HepG2 (cell line): ENCODE results near the gene MXI1. TPM values are rescaled to one million over a fixed set of nuclear protein-coding genes. Genes with fewer than 3 reads are reported as not detected.
A peak's percentile ranks its signal among the peaks of the same experiment; 100 is the strongest.

ENCODE experiments used
- ATAC-seq: fragments of 200-7000 bp; cut with Tn5 transposase; 3 replicates; pipeline ENCODE4 v1.9.1; 2020; ENCODE audit warnings: mild to moderate bottlenecking, moderate library complexity
- BruUV-seq: library from RNA; stranded (reverse); fragments of 400-500 nt; replicated peaks from 2 replicates; lab custom pipeline; 2021; lab: Mats Ljungman, UMichigan
- CTCF ChIA-PET: fragments of 300-600 bp; formaldehyde crosslinking; extraction: SDS; loops from one replicate; lab custom pipeline; 2021; ENCODE audit warnings: low total read pairs, inconsistent platforms, low intra/inter-chr PET ratio; lab: Yijun Ruan, JAX
- POLR2A ChIA-PET: fragments of 350-600 bp; sonication (Branson Sonifier 250); formaldehyde crosslinking; loops from one replicate; lab custom pipeline; 2020; ENCODE audit warnings: antibody characterized with exemption, inconsistent platforms; lab: Yijun Ruan, JAX
- DNase-seq: peaks from one replicate; pipeline ENCODE4 v3.0.0-alpha.2; 2015; ENCODE audit warnings: low spot score
- FAIRE-seq: peaks from 3 replicates; lab custom pipeline; 2011; peaks lifted over from hg19 to GRCh38; lab: Jason Lieb, UNC
- H2AFZ ChIP-seq: one replicate; pipeline ENCODE4 v1.6.1; 2011; ENCODE audit warnings: low read length, inconsistent platforms
- H3K27ac ChIP-seq: fragments of 300-600 bp; 3 replicates; pipeline ENCODE4 v1.8.0; 2011; ENCODE audit warnings: mixed run types, mild to moderate bottlenecking, mixed read lengths, low read length, inconsistent platforms; ENCODE audit not compliant: insufficient read depth; ENCODE audit errors: extremely low read length
- H3K27me3 ChIP-seq, 2 experiments: fragments of 200-600 bp in 1 of 2; 2 replicates in 1 of 2; 3 replicates in 1 of 2; pipeline versions ENCODE4 v1.6.0 to v1.8.0; 2011; ENCODE audit warnings: low read length in 2 of 2, mild to moderate bottlenecking in 2 of 2, moderate library complexity in 2 of 2, inconsistent platforms in 1 of 2; ENCODE audit not compliant: insufficient read depth in 2 of 2, control insufficient read depth in 1 of 2
- H3K36me3 ChIP-seq, 2 experiments: fragments of 200-600 bp in 1 of 2; replicated peaks in 1 of 2; 2 replicates in 1 of 2; 3 replicates in 1 of 2; pipeline versions ENCODE4 v1.5.1 to v1.8.0; 2011; ENCODE audit warnings: low read length in 2 of 2, inconsistent platforms in 1 of 2; ENCODE audit not compliant: insufficient read depth in 2 of 2, control insufficient read depth in 1 of 2
- H3K4me1 ChIP-seq: 2 replicates; pipeline ENCODE4 v1.5.1; 2012; ENCODE audit warnings: low read length, inconsistent platforms; ENCODE audit not compliant: insufficient read depth
- H3K4me2 ChIP-seq: 2 replicates; pipeline ENCODE4 v1.6.0; 2011; ENCODE audit warnings: low read depth, low read length, inconsistent platforms
- H3K4me3 ChIP-seq, 3 experiments: fragments of 200-600 bp in 1 of 3; sonication (generic), shearing (Covaris generic) in 1 of 3; replicated peaks in 1 of 3; 2 replicates each; pipeline ENCODE4 v1.5.1; 2011 to 2016; ENCODE audit warnings: low read length in 3 of 3, inconsistent platforms in 2 of 3, low read depth in 2 of 3, mild to moderate bottlenecking in 2 of 3, control low read depth in 1 of 3, mixed read lengths in 1 of 3; ENCODE audit not compliant: insufficient read depth in 1 of 3
- H3K79me2 ChIP-seq: one replicate; pipeline ENCODE4 v1.6.1; 2011; ENCODE audit warnings: low read length, inconsistent platforms; ENCODE audit not compliant: insufficient read depth
- H3K9ac ChIP-seq: 2 replicates; pipeline ENCODE4 v1.6.0; 2011; ENCODE audit warnings: mild to moderate bottlenecking, low read depth, low read length, inconsistent platforms; ENCODE audit not compliant: insufficient read depth
- H3K9me3 ChIP-seq: 2 replicates; pipeline ENCODE4 v1.5.1; 2012; ENCODE audit warnings: mild to moderate bottlenecking, low read length
- H4K20me1 ChIP-seq: 2 replicates; pipeline ENCODE4 v1.6.0; 2011; ENCODE audit warnings: inconsistent platforms, mild to moderate bottlenecking, low read length, moderate library complexity; ENCODE audit not compliant: insufficient read depth
- FOXK2 ChIP-seq: fragments of 450-650 bp; IDR thresholded peaks from 2 replicates; pipeline ENCODE4 v1.6.1; 2016
- HNF1A ChIP-seq, 2 experiments: sonication (generic) in 1 of 2; formaldehyde crosslinking in 1 of 2; IDR thresholded peaks; 2 replicates each; pipeline versions ENCODE4 v1.4.0 to v1.6.1; 2016 to 2020; ENCODE audit warnings: borderline replicate concordance in 1 of 2, low read depth in 1 of 2, mild to moderate bottlenecking in 1 of 2, missing genetic modification reagents in 1 of 2
- KMT2A ChIP-seq: sonication (generic); formaldehyde crosslinking; IDR thresholded peaks from 2 replicates; pipeline ENCODE4 v1.4.0; 2020; ENCODE audit warnings: missing genetic modification reagents
- NFIB ChIP-seq: sonication (generic); formaldehyde crosslinking; IDR thresholded peaks from 2 replicates; pipeline ENCODE4 v1.9.0; 2021; ENCODE audit warnings: missing genetic modification reagents, mild to moderate bottlenecking, borderline replicate concordance
- PHF20 ChIP-seq: sonication (generic); formaldehyde crosslinking; IDR thresholded peaks from 2 replicates; pipeline ENCODE4 v1.5.0; 2020; ENCODE audit warnings: mild to moderate bottlenecking, missing genetic modification reagents
- ZKSCAN1 ChIP-seq: fragments of 150-350 bp; IDR thresholded peaks from 2 replicates; pipeline ENCODE4 v1.6.1; 2014; ENCODE audit warnings: low read length
- ZMYM2 ChIP-seq: sonication (generic); formaldehyde crosslinking; IDR thresholded peaks from 2 replicates; pipeline ENCODE4 v1.8.0; 2022; ENCODE audit warnings: mild to moderate bottlenecking, missing genetic modification reagents
- ZMYM3 ChIP-seq: sonication (generic); formaldehyde crosslinking; IDR thresholded peaks from 2 replicates; pipeline ENCODE4 v1.5.1; 2020; ENCODE audit warnings: mild to moderate bottlenecking, missing genetic modification reagents
- ZNF205 ChIP-seq: IDR thresholded peaks from 2 replicates; pipeline ENCODE4 v1.6.1; 2018; ENCODE audit warnings: missing biosample characterization, missing genetic modification reagents
- WGBS: methylation state at CpG from one replicate; pipeline ENCODE4 v1.1.6; 2017; ENCODE audit warnings: low lambda C conversion rate; 5-methylcytosine and 5-hydroxymethylcytosine counted together
- in situ Hi-C: cut with HindIII; loops from 2 replicates; pipeline ENCODE4 v1.10.0; 2017; ENCODE audit warnings: low pct_unique_long_range_greater_than_20kb; ENCODE audit not compliant: extremely low pct_ligation_motif_present
- intact Hi-C: fragments of 100-400 bp; cut with micrococcal nuclease; formaldehyde crosslinking; loops from one replicate; pipeline ENCODE4 v1.10.0; 2022; ENCODE audit not compliant: unreplicated experiment
- polyA plus RNA-seq, 8 experiments: library from polyadenylated mRNA; depleted of rRNA in 3 of 8; stranded (reverse) in 7 of 8; unstranded in 1 of 8; fragments of >200 nt; fragmentation: Illumina TruSeq in 4 of 8; extraction: Trizol in 4 of 8; gene quantifications; 2 replicates each; pipeline versions ENCODE4 v1.2.1 to v1.2.3, GENCODE V29; 2011 to 2016; ENCODE audit warnings: low read depth in 4 of 8, missing spikeins in 1 of 8, mixed read lengths in 1 of 8; ENCODE audit not compliant: insufficient read depth in 1 of 8
- total RNA-seq, 5 experiments: library from RNA; depleted of rRNA; stranded (reverse); fragments of >200 nt; fragmentation: Illumina TruSeq; extraction: Trizol; gene quantifications; 2 replicates each; pipeline ENCODE4 v1.2.3, GENCODE V29; 2016; ENCODE audit warnings: low read depth in 1 of 5

MXI1 gene
- total and polyA plus RNA-seq, 2 of the 13 experiments (the other 11 are each of a cell fraction or from before 2014, with no cell fraction given) = 6.6 to 22.0 TPM

- TF ChIP-seq HNF1A (IDR thresholded peaks at IDR 0.05; ENCODE audit: low read depth) = no peak
- TF ChIP-seq HNF1A (CRISPR knock-in tag; IDR thresholded peaks at IDR 0.05; ENCODE audit: borderline replicate concordance) = no peak
- no peak for TF ChIP-seq NFIB
- no peak for TF ChIP-seq KMT2A (CRISPR knock-in tag)
- no peak for TF ChIP-seq FOXK2
Observed at GRCh38 chr10:110223298-110223925, 16.0 kb downstream of the MXI1 start (continued).

- no peaks in the 10 kb centered on the region for H3K79me2 ChIP-seq
- no peaks in the 10 kb centered on the region for H3K9me3 ChIP-seq
- no peak overlapping the region for H2AFZ ChIP-seq
- H3K4me1 ChIP-seq = peaks cover 32% of the 10 kb centered on the region
- no peak for ATAC-seq
- DNase-seq = no peak
- intact Hi-C loops = loop anchor here (1.0 to 5.0 kb wide), 2 partner anchors 54 to 342 kb away; partner anchors contain the start of gene SMC3
- H3K9ac ChIP-seq = no peak overlapping the region
- POLR2A ChIA-PET = no interaction called here
- H3K4me2 ChIP-seq = peak overlapping the region; percentile 90
- no TSS peak for BruUV-seq
- WGBS = 44% methylated on average over 9 of the region's 9 CpGs
- CTCF ChIA-PET = interaction anchor here (1.0 kb wide), 1 partner anchor 87 kb away, joined by 4 read pairs; no protein-coding TSS in a partner anchor
- FAIRE-seq = no peak
- H3K36me3 ChIP-seq = peaks cover 2 to 11% of the 10 kb centered on the region in 2 experiments; a peak in 4 of 5 replicates
- H3K4me3 ChIP-seq = peak overlapping the region; percentile 71 to 82 (median 76); a peak in 5 of 6 replicates
- peaks cover 27% of the 10 kb centered on the region for H4K20me1 ChIP-seq
- no peak overlapping the region for H3K27ac ChIP-seq
- H3K27me3 ChIP-seq = no peaks in the 10 kb centered on the region
- peak; percentile 43; the same call in 1 of the 2 replicates for TF ChIP-seq ZMYM3 (CRISPR knock-in tag)
- TF ChIP-seq ZNF205 (CRISPR knock-in tag) = peak; percentile 74; the same call in 1 of the 2 replicates
- TF ChIP-seq ZMYM2 (CRISPR knock-in tag) = no peak
- no peak for TF ChIP-seq PHF20 (CRISPR knock-in tag)
- no peak for TF ChIP-seq ZKSCAN1
- in situ Hi-C loops = loop anchor here (5.0 kb wide), 1 partner anchor 88 kb away; no protein-coding TSS in a partner anchor
Observed at GRCh38 chr10:110224992-110225391, 17.6 kb downstream of the MXI1 start.
